ENCODE results near the gene PLB1.

Gene PLB1

DNA sequence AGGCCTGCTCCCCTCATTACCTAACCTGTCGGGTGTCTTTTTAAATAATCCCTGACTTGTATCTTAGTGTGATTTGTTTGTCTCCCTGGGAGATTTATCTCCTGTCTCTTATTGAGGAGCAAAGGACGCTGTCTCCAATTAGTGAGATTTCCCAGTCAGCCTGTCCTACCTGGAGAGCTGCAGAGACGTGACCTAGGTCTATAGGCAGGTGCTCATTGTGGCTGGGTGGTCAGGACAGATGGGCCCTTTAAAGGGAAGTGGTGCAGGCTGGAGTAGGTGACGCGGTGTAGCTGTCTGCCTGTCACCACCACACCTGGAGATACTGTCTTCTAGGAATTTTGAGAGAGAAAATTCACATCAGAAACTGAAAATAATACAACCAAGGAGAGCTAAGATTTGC, 28.0 kb downstream of the PLB1 start:
- Histone ChIP-seq H2AFZ (ENCODE audit: low read length) (no peak overlapping the region), H3K9ac (ENCODE audit: low read length) (no peak overlapping the region), H4K20me1 (ENCODE audit: insufficient read depth, low read length) (no peaks in the 10 kb centered on the region), H3K9me3 (ENCODE audit: low read length) (no peaks in the 10 kb centered on the region), H3F3A (ENCODE audit: insufficient read depth, low read length) (no peaks in the 10 kb centered on the region), H3K27me3 (ENCODE audit: insufficient read depth, low read length) (no peaks in the 10 kb centered on the region), H3K4me2 (ENCODE audit: low read length) (no peak overlapping the region), H3K27ac (ENCODE audit: low read depth, low read length, poor library complexity, severe bottlenecking) (no peak overlapping the region), H3K36me3 (ENCODE audit: insufficient read depth, low read length) (no peaks in the 10 kb centered on the region), H3K4me3 (ENCODE audit: low read depth, low read length, poor library complexity, severe bottlenecking) (no peak overlapping the region), H3K9me2 (ENCODE audit: low read depth, low read length) (no peaks in the 10 kb centered on the region), H3K79me2 (ENCODE audit: insufficient read depth, low read length) (no peaks in the 10 kb centered on the region), H3K4me1 (ENCODE audit: insufficient read depth, low read length, severe bottlenecking) (no peaks in the 10 kb centered on the region)
- no peak for TF ChIP-seq EZH2 (IDR thresholded peaks at IDR 0.05; ENCODE audit: borderline replicate concordance, low read length)
- TF ChIP-seq, protein P1, sequence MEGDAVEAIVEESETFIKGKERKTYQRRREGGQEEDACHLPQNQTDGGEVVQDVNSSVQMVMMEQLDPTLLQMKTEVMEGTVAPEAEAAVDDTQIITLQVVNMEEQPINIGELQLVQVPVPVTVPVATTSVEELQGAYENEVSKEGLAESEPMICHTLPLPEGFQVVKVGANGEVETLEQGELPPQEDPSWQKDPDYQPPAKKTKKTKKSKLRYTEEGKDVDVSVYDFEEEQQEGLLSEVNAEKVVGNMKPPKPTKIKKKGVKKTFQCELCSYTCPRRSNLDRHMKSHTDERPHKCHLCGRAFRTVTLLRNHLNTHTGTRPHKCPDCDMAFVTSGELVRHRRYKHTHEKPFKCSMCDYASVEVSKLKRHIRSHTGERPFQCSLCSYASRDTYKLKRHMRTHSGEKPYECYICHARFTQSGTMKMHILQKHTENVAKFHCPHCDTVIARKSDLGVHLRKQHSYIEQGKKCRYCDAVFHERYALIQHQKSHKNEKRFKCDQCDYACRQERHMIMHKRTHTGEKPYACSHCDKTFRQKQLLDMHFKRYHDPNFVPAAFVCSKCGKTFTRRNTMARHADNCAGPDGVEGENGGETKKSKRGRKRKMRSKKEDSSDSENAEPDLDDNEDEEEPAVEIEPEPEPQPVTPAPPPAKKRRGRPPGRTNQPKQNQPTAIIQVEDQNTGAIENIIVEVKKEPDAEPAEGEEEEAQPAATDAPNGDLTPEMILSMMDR (IDR thresholded peaks at IDR 0.05; ENCODE audit: low read length) = no peak

DNA sequence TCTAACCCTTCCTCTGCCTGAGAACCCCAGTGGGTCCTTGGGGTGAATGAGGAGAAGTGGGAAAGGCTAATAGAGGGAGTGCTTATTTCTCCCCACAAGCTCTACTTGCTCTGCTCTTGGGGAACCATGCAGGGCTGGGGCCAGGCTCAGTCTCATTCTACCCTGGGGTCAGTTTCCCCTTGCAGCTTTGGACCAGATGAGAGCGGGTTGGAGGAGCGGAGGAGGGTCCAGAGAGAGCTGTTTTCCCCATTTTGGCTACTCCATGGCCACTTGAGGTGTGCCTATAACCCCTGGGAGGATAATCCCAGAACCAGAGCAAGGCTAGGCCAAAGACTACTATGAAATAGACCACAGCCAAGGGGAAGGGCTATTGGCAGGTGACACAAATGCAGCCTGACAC, 29.6 kb downstream of the PLB1 start:
- no peaks in the 10 kb centered on the region for H3F3A ChIP-seq (ENCODE audit: insufficient read depth, low read length)
- H3K27ac ChIP-seq (ENCODE audit: low read depth, low read length, poor library complexity, severe bottlenecking) = no peak overlapping the region
- H3K9me3 ChIP-seq (ENCODE audit: low read length) = no peaks in the 10 kb centered on the region
- no peaks in the 10 kb centered on the region for H3K4me1 ChIP-seq (ENCODE audit: insufficient read depth, low read length, severe bottlenecking)
- no peak for TF ChIP-seq EZH2 (IDR thresholded peaks at IDR 0.05; ENCODE audit: borderline replicate concordance, low read length)
- TF ChIP-seq, protein P1 (IDR thresholded peaks at IDR 0.05; ENCODE audit: low read length) = no peak
- H2AFZ ChIP-seq (ENCODE audit: low read length) = no peak overlapping the region
- H3K4me2 ChIP-seq (ENCODE audit: low read length) = no peak overlapping the region
- no peaks in the 10 kb centered on the region for H3K79me2 ChIP-seq (ENCODE audit: insufficient read depth, low read length)
- no peaks in the 10 kb centered on the region for H3K9me2 ChIP-seq (ENCODE audit: low read depth, low read length)
- H3K9ac ChIP-seq (ENCODE audit: low read length) = no peak overlapping the region
- no peaks in the 10 kb centered on the region for H3K36me3 ChIP-seq (ENCODE audit: insufficient read depth, low read length)
- H3K27me3 ChIP-seq (ENCODE audit: insufficient read depth, low read length) = no peaks in the 10 kb centered on the region
- no peaks in the 10 kb centered on the region for H4K20me1 ChIP-seq (ENCODE audit: insufficient read depth, low read length)
- no peak overlapping the region for H3K4me3 ChIP-seq (ENCODE audit: low read depth, low read length, poor library complexity, severe bottlenecking)

- no peak overlapping the region for H3K4me2 ChIP-seq (ENCODE audit: low read length)
- H4K20me1 ChIP-seq (ENCODE audit: insufficient read depth, low read length) = no peaks in the 10 kb centered on the region
- H3K27me3 ChIP-seq (ENCODE audit: insufficient read depth, low read length) = no peaks in the 10 kb centered on the region
- no peak overlapping the region for H3K27ac ChIP-seq (ENCODE audit: low read depth, low read length, poor library complexity, severe bottlenecking)
- no peak overlapping the region for H3K4me3 ChIP-seq (ENCODE audit: low read depth, low read length, poor library complexity, severe bottlenecking)
- H3F3A ChIP-seq (ENCODE audit: insufficient read depth, low read length) = no peaks in the 10 kb centered on the region
- H2AFZ ChIP-seq (ENCODE audit: low read length) = no peak overlapping the region
- H3K9me3 ChIP-seq (ENCODE audit: low read length) = no peaks in the 10 kb centered on the region
- no peaks in the 10 kb centered on the region for H3K79me2 ChIP-seq (ENCODE audit: insufficient read depth, low read length)
- no peak for TF ChIP-seq EZH2 (IDR thresholded peaks at IDR 0.05; ENCODE audit: borderline replicate concordance, low read length)
- TF ChIP-seq, protein P1 (IDR thresholded peaks at IDR 0.05; ENCODE audit: low read length) = no peak
- no peaks in the 10 kb centered on the region for H3K4me1 ChIP-seq (ENCODE audit: insufficient read depth, low read length, severe bottlenecking)
- H3K9me2 ChIP-seq (ENCODE audit: low read depth, low read length) = no peaks in the 10 kb centered on the region
- no peak overlapping the region for H3K9ac ChIP-seq (ENCODE audit: low read length)
- H3K36me3 ChIP-seq (ENCODE audit: insufficient read depth, low read length) = no peaks in the 10 kb centered on the region
Measured at GRCh38 chr2:28526527-28527132, 30.8 kb downstream of the PLB1 start.

All from OCI-LY1 (cell line).